SK-N-SH (cell line): Measurements from ENCODE around the gene GPC2.

Source experiments
- CHD2 ChIP-seq: fragments of 150-350 bp; IDR thresholded peaks from 2 replicates; pipeline ENCODE4 v1.6.1; 2018; ENCODE audit warnings: low read length; ENCODE audit not compliant: partially characterized antibody
- ELF1 ChIP-seq: IDR thresholded peaks from 2 replicates; pipeline ENCODE4 v1.4.0; 2012
- EP300 ChIP-seq, 2 experiments: IDR thresholded peaks; 2 replicates each; pipeline versions ENCODE4 v1.4.0 to v1.6.1; 2012; ENCODE audit warnings: borderline replicate concordance in 1 of 2, low read depth in 1 of 2, low read length in 1 of 2
- FOSL2 ChIP-seq: IDR thresholded peaks from 2 replicates; pipeline ENCODE4 v1.4.0; 2012; ENCODE audit warnings: low read depth, mild to moderate bottlenecking, moderate library complexity, borderline replicate concordance
- RXRA ChIP-seq: IDR thresholded peaks from 2 replicates; pipeline ENCODE4 v1.4.0; 2012; ENCODE audit warnings: low read depth, mild to moderate bottlenecking, borderline replicate concordance
- TF ChIP-seq, protein P1 (sequence below): fragments of 200-600 bp; sonication (generic); IDR thresholded peaks from 2 replicates; pipeline ENCODE4 v1.6.1; 2017; ENCODE audit warnings: antibody characterized with exemption, mild to moderate bottlenecking, moderate library complexity
- TF ChIP-seq, protein P2 (sequence below): IDR thresholded peaks from 2 replicates; pipeline ENCODE4 v1.6.1; 2012; ENCODE audit warnings: mild to moderate bottlenecking, low read depth, low read length, moderate library complexity
- TF ChIP-seq, protein P3 (sequence below): fragments of 150-350 bp; IDR thresholded peaks from 2 replicates; pipeline ENCODE4 v1.6.1; 2016; ENCODE audit warnings: mild to moderate bottlenecking, low read depth, low read length

DNA sequence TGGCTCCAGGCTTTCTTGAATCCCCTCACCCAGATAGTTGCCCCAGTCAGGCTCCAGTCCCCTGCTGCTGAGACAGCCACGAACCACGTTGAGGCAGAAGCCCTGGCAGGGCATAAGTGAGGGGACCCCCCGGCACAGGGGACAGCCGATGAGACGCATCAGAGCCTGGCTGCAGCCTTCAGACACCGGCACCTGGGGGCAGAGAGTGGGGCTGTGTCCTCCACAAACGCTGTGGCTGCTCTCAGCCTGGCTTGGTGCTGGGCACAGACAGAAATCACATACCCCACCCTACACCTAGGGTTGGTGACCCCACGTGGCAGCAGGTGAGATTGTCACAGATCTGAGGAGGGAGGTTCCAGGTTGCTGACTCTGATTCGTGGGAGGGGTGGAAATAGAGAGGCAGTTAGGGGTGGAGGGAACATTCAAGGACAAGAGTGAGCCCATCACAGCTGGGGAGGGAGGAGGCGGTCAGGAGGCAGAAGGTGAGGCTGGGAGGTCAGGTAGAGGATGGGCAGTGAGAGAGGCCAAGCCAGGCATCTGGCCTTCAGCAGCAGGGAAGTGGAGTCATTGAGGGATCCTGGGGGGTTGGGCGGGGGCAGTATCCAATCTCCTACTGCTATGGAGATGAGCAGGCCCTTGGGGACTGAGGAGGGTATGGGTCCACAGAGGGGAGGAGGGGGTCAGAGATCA, 3.2 kb downstream of the GPC2 start:
- no peak for TF ChIP-seq ELF1
- TF ChIP-seq EP300 (IDR thresholded peaks at IDR 0.05; ENCODE audit: borderline replicate concordance in 1 of 2, low read depth in 1 of 2, low read length in 1 of 2) = no peak
- TF ChIP-seq, protein P1, sequence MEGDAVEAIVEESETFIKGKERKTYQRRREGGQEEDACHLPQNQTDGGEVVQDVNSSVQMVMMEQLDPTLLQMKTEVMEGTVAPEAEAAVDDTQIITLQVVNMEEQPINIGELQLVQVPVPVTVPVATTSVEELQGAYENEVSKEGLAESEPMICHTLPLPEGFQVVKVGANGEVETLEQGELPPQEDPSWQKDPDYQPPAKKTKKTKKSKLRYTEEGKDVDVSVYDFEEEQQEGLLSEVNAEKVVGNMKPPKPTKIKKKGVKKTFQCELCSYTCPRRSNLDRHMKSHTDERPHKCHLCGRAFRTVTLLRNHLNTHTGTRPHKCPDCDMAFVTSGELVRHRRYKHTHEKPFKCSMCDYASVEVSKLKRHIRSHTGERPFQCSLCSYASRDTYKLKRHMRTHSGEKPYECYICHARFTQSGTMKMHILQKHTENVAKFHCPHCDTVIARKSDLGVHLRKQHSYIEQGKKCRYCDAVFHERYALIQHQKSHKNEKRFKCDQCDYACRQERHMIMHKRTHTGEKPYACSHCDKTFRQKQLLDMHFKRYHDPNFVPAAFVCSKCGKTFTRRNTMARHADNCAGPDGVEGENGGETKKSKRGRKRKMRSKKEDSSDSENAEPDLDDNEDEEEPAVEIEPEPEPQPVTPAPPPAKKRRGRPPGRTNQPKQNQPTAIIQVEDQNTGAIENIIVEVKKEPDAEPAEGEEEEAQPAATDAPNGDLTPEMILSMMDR = no peak
- TF ChIP-seq, protein P2, sequence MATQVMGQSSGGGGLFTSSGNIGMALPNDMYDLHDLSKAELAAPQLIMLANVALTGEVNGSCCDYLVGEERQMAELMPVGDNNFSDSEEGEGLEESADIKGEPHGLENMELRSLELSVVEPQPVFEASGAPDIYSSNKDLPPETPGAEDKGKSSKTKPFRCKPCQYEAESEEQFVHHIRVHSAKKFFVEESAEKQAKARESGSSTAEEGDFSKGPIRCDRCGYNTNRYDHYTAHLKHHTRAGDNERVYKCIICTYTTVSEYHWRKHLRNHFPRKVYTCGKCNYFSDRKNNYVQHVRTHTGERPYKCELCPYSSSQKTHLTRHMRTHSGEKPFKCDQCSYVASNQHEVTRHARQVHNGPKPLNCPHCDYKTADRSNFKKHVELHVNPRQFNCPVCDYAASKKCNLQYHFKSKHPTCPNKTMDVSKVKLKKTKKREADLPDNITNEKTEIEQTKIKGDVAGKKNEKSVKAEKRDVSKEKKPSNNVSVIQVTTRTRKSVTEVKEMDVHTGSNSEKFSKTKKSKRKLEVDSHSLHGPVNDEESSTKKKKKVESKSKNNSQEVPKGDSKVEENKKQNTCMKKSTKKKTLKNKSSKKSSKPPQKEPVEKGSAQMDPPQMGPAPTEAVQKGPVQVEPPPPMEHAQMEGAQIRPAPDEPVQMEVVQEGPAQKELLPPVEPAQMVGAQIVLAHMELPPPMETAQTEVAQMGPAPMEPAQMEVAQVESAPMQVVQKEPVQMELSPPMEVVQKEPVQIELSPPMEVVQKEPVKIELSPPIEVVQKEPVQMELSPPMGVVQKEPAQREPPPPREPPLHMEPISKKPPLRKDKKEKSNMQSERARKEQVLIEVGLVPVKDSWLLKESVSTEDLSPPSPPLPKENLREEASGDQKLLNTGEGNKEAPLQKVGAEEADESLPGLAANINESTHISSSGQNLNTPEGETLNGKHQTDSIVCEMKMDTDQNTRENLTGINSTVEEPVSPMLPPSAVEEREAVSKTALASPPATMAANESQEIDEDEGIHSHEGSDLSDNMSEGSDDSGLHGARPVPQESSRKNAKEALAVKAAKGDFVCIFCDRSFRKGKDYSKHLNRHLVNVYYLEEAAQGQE = no peak
- no peak for TF ChIP-seq FOSL2
- TF ChIP-seq CHD2 = no peak
- TF ChIP-seq, protein P3, sequence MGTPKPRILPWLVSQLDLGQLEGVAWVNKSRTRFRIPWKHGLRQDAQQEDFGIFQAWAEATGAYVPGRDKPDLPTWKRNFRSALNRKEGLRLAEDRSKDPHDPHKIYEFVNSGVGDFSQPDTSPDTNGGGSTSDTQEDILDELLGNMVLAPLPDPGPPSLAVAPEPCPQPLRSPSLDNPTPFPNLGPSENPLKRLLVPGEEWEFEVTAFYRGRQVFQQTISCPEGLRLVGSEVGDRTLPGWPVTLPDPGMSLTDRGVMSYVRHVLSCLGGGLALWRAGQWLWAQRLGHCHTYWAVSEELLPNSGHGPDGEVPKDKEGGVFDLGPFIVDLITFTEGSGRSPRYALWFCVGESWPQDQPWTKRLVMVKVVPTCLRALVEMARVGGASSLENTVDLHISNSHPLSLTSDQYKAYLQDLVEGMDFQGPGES = no peak
- TF ChIP-seq RXRA = no peak
